GM12874 (cell line): Measurements from ENCODE around the gene CD300LD.
A peak's percentile ranks its signal among the peaks of the same experiment; 100 is the strongest.

Experiments used
- CTCF ChIP-seq: IDR thresholded peaks from 2 replicates; pipeline ENCODE4 v1.5.1; 2011; ENCODE audit warnings: low read depth, mild to moderate bottlenecking, control low read depth, low read length, moderate library complexity; ENCODE audit not compliant: insufficient read depth

Gene CD300LD

GRCh38 chr17:74567397-74567796 is 24.7 kb downstream of the CD300LD start, which contains the start of gene CD300H:
CD300H (minus strand) TSS chr17:74567509.
- TF ChIP-seq CTCF: no peak

GRCh38 chr17:74566132-74566753 is 25.8 kb downstream of the CD300LD start:
- peak; percentile 80 for TF ChIP-seq CTCF

GRCh38 chr17:74565126-74565525 is 27.0 kb downstream of the CD300LD start:
- TF ChIP-seq CTCF: no peak

- no peak for TF ChIP-seq CTCF
Observed at GRCh38 chr17:74563358-74563757, 28.7 kb downstream of the CD300LD start.

- no peak for TF ChIP-seq CTCF
Observed at GRCh38 chr17:74561586-74561985, 30.5 kb downstream of the CD300LD start.

- no peak for TF ChIP-seq CTCF
Observed at GRCh38 chr17:74558882-74559519, 33.1 kb downstream of the CD300LD start.

GRCh38 chr17:74555427-74555940 is 36.6 kb downstream of the CD300LD start:
- no peak for TF ChIP-seq CTCF
